ENCODE measurements around the gene GCGR.

The GCGR gene

GRCh38 chr17:81811705-81812570, 8.0 kb downstream of the GCGR start:
- DNase-seq (ENCODE audit: low read depth), result no peak

- DNase-seq (ENCODE audit: low read depth), result no peak
Measured at GRCh38 chr17:81812571-81813370, 8.8 kb downstream of the GCGR start.

DNA sequence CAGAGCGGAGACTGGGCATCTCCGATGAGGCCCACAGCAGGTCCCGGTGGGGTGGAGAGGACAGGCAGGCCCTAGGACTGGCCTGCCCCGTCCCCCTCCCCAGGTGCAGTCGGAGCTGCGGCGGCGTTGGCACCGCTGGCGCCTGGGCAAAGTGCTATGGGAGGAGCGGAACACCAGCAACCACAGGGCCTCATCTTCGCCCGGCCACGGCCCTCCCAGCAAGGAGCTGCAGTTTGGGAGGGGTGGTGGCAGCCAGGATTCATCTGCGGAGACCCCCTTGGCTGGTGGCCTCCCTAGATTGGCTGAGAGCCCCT, 9.4 kb downstream of the GCGR start:
- no peak for DNase-seq (ENCODE audit: low read depth)

GRCh38 chr17:81813861-81814683, 10.1 kb downstream of the GCGR start:
- DNase-seq (ENCODE audit: low read depth), result no peak

DNA sequence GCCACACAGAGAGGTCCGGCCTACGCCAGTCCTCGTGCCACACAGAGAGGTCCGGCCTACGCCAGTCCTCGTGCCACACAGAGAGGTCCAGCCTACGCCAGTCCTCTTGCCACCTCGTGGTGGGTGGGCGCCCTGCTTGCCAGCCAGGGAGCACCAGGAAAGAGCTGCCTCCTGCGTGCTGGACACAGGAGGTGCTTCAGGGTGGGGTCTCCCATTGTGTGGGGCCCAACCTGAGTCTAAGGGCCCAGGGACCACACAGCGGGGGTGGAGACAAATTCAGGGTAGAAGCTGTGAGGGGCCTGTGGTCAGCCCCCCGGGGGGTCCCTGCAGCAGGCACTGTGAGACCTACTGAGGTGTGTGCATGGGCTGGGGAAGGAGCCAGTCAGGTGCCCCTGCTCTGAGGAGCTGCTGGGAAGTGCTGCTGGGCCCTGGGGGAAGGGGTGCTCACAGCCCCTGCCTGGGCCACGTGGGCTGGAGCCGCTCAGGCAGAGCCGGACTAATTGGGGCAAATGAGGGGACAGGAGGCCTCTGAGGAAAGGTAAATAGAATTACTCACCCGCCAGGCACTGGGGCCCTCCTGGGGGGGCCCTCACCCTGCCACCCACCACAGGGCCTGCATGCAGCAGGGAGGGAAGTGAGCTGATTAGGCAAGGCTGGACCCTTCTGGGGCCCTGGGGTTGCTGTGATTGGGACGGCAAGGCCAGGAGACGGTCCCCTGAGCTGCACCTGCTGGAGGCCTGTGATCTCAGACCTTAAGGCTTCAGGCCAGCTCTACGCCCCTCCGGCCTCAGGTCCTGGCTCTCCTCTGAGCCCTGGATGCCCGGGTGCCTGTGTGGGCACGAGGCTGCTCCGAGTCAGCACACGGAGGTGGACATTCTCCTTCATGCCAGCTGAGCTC, 11.0 kb downstream of the GCGR start:
- no peak for DNase-seq (ENCODE audit: low read depth)

DNA sequence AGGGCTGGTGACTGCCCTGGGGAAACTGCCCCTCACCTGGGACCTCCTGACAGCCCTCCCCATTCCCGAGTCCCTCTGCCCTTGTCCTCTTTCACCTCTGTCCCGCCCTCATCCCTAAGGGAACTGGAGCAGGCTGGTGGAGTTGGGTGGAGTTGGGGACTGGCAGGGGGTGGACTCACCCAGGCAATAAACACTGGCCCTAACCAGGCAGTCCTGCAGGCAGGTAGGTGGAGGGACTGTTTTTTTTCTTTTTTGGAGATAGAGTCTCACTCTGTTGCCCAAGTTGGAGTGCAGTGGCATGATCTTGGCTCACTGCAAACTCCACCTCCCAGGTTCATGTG, 11.7 kb downstream of the GCGR start:
- DNase-seq (ENCODE audit: low read depth), result no peak

DNA sequence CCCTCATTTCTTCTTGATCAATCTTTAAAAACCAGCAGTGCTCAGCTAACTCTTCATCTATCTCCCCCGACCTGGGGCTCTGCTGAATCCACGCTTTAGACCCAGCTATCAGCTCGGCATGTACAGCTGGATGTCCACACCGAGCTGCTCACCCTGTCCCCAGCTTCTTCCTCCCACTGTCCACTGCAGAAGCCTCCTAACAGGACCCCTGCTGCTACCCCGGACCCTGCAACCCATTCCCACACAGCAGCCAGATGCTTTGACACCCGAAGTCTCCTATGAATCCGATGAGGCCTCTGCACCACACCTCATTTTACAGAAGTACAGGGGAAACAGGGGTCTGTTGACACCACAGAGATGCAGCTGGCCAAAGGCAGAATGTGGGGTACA, 13.8 kb downstream of the GCGR start:
- no peak for DNase-seq (ENCODE audit: low read depth)

DNA sequence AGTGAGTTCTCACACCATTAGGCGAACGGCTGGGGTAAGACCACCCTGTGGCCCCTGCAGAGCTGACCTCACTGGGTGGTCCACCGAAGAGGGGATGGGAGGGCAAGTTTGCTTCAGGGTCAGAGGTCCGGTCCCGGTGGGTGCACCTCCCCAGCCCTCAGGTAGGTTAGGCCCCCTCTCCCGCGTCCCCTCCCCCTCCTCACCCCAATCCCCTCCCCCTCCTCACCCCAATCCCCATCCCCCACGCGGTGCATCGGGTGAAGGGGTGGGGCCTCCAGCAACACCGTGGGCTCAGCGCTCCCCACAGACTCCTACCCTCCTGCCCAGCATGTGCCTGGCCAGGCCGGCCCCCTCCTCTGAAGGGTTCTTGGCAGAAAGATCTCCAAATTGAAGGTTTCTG, 15.8 kb downstream of the GCGR start:
- DNase-seq (ENCODE audit: low read depth), result no peak

GRCh38 chr17:81821147-81821546, 17.2 kb downstream of the GCGR start:
- DNase-seq (ENCODE audit: low read depth), result no peak

DNA sequence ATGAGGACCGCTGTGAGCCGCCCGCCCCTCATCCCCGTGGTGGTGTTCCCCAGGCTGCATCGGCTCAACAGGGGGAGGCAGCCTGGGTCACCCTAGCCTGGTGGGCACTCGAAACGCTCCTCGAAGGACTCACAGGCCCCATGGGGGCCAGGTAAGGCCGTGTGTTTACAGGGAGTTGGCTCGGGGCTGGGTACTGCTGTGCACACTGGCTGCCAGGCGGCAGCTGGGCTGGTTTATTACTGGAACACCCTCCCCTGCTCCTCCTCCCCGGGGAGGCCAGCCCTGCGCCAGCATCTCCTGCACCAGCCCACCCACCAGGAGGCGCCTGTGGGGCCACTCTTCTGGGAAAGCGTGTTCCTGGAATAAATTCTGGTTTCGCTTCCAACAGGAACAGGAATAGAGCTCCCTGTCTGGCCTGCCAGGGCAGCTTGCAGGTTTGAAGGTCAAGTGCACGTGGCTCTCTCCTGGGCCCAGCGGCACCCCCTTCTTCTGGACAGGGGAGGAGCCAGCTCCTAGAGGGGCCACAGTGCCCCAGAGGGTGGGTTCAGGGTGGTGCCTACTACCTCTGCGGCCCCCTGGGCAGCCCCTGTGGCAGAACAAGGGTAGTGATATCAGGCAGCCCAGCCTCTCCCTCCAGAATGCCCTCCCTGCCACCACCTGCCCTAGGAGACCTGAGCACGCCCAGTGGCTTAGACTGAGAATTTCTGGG, 17.8 kb downstream of the GCGR start:
- no peak for DNase-seq (ENCODE audit: low read depth)

GRCh38 chr17:81822312-81822637, 18.3 kb downstream of the GCGR start:
- no peak for DNase-seq (ENCODE audit: low read depth)

GRCh38 chr17:81822996-81823819, 19.3 kb downstream of the GCGR start:
- DNase-seq (ENCODE audit: low read depth), result no peak

DNA sequence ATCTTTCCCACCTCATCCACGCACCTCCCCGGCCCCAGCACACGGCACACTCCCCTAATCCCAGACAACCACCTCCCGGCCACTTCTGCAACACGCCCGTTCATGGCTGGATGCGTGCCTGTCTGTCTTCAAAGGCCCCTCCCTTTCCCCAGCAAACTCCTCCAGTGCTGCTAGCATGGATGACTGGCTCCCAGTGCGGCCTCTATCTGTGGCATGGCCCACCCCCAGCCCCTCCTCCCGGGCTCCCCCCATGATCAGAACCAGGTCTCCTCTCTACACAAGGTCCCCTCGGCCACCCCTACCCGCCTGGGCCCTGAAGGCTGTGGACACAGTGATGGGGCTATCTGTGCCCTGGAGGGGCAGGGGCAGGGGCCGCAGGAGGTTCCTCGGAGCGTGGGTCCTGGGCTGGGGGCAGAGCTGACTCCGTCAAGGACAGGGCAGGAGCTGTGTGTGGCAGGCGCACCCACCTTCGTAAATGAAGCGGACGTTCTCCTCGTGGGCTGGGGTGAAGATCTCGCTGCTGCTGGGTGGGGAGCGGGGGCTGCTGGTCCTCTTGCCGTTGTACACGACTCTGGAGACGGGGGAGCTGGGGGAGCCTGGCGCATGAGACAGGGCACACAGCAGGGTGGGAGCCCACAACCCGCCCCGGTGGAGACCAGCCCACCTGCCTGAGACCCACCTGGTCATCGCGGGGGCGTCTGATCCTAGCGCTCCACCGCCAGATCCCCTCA, 20.0 kb downstream of the GCGR start:
- no peak for DNase-seq (ENCODE audit: low read depth)

- no peak for DNase-seq (ENCODE audit: low read depth)
Measured at GRCh38 chr17:81824595-81824994, 20.6 kb downstream of the GCGR start.

DNA sequence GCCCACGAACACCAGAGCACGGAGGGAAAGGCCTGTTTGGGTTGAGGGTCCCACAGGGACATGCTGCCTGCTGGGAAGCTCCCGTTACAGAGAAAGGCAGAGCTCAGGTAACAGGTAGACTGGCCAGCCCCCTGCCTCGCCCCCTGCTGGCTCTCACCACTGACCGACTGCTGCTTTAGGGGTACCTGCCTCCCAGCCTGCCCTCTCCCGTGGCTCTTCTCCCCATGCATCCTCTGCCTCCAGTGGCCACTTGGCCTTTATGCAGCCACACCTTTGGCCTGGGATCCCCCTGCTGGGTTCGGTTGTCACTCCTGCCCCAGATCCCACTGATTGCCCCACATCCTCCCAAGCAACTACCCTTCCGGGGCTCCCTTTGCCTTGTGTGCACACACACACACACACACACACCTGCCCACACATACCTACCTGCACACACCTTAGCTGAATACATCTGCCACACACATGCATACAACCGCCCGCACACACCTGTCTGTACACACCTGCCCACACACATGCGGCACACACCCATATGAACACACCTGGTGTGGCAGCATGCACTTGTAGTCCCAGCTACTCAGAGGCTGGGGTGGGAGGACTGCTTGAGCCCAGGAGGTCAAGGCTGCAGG, 22.0 kb downstream of the GCGR start:
- DNase-seq (ENCODE audit: low read depth), result no peak

DNA sequence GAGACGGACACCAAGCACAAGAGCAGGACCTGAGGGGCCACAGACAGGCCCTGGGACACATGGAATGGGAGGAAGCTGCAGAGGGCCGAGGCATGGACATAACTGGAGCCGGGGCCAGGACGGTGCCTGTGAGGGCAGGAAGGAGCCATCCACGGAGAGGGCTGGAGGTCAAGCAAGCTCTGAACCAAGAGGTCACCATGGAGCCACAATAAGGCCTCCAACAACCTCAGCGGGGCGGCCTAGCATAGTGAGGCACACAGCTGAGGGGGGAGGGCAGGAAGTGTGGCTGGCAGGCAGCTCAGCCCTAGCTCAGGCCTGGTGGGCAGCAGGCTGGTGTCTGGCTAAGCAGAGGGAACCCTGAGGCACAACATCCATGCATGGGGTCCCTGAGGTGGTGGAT, 24.7 kb downstream of the GCGR start:
- no peak for DNase-seq (ENCODE audit: low read depth)

- DNase-seq (ENCODE audit: low read depth), result no peak
Measured at GRCh38 chr17:81829858-81830257, 25.9 kb downstream of the GCGR start.

GRCh38 chr17:81831563-81831956, 27.6 kb downstream of the GCGR start:
- DNase-seq (ENCODE audit: low read depth), result no peak

DNA sequence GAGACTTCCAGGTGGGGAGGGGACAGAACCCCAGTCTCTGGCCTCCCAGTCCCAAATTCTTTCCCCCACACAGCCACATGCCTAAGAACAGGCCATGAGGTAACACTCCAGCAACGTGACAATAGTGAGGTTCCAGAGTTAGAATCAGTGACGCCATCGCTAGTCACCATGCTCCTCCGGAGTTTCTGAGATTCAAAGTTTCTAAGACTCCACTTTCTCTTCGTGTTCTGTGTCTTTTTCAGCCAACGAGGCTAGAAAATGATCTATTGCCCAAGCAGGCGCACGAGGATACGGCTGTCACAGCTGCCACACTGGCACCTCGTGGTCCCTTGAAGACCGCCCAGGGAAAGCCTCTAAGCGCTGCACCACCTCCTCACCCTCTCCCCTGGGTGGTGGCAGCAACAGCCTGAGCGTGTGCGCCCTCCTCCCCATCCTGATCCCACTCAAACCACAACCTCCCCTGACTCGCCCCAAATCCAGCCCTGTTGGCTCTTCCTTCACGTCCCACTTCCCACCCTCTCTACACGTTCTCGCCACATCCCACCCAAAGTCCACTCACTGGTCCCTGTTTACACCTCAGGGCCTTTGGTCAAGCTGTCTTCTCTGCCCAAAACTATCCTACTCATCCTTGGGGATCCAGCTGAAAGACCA, 28.1 kb downstream of the GCGR start:
- DNase-seq (ENCODE audit: low read depth), result no peak

Data from activated T-helper 1 cell treated with Interleukin-2 at 50 U/mL for 16 hours (primary cell).